Measurements from ENCODE around the gene GNAQ. TPM values are rescaled to one million over a fixed set of nuclear protein-coding genes. Genes with fewer than 3 reads are reported as not detected.

The GNAQ gene
- total and polyA plus RNA-seq, 2 experiments from 2014 or later = 21.1 to 43.1 TPM

DNA sequence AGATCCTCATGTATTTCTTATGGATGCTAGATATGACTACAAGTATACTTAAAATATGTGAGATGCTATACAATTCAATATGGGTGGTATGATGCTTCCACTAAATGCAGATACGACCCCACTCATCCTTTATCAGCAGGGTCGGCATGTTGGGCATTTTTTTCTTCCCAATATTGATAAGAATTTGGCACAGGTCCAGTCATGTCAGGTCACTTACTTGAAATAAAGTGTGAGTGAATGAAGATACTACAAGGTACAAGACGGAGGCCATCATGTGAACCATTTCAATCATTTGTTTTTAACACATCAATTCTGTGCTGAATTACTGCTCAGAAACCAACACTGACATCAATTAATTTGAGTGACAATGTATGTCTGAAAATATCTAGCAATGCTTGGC lies 236.6 kb downstream of the GNAQ start:
- Histone ChIP-seq H3K27me3 (ENCODE audit: insufficient read depth) (no peaks in the 10 kb centered on the region), H3K4me3 (no peak overlapping the region), H4K20me1 (replicated peaks; ENCODE audit: insufficient read depth) (no peaks in the 10 kb centered on the region), H3K4me1 (ENCODE audit: insufficient read depth) (no peaks in the 10 kb centered on the region), H2AFZ (no peak overlapping the region), H3K4me2 (no peak overlapping the region), H3K9me2 (ENCODE audit: insufficient read depth) (no peaks in the 10 kb centered on the region), H3F3A (replicated peaks; ENCODE audit: low read depth) (no peaks in the 10 kb centered on the region), H3K27ac (ENCODE audit: low read depth) (no peak overlapping the region), H3K79me2 (replicated peaks; ENCODE audit: insufficient read depth) (no peaks in the 10 kb centered on the region), H3K36me3 (ENCODE audit: insufficient read depth) (no peaks in the 10 kb centered on the region)
- ATAC-seq = no peak
- no peak for DNase-seq (ENCODE audit: low spot score)
- no peaks in the 10 kb centered on the region for H3K36me3 Mint-ChIP-seq (ENCODE audit: low read depth)
- peaks cover 10% of the 10 kb centered on the region; the same call in 2 of the 3 replicates for H3K4me1 Mint-ChIP-seq
- TF ChIP-seq, protein P1, sequence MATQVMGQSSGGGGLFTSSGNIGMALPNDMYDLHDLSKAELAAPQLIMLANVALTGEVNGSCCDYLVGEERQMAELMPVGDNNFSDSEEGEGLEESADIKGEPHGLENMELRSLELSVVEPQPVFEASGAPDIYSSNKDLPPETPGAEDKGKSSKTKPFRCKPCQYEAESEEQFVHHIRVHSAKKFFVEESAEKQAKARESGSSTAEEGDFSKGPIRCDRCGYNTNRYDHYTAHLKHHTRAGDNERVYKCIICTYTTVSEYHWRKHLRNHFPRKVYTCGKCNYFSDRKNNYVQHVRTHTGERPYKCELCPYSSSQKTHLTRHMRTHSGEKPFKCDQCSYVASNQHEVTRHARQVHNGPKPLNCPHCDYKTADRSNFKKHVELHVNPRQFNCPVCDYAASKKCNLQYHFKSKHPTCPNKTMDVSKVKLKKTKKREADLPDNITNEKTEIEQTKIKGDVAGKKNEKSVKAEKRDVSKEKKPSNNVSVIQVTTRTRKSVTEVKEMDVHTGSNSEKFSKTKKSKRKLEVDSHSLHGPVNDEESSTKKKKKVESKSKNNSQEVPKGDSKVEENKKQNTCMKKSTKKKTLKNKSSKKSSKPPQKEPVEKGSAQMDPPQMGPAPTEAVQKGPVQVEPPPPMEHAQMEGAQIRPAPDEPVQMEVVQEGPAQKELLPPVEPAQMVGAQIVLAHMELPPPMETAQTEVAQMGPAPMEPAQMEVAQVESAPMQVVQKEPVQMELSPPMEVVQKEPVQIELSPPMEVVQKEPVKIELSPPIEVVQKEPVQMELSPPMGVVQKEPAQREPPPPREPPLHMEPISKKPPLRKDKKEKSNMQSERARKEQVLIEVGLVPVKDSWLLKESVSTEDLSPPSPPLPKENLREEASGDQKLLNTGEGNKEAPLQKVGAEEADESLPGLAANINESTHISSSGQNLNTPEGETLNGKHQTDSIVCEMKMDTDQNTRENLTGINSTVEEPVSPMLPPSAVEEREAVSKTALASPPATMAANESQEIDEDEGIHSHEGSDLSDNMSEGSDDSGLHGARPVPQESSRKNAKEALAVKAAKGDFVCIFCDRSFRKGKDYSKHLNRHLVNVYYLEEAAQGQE (IDR thresholded peaks at IDR 0.05; ENCODE audit: unreplicated experiment) = no peak
- TF ChIP-seq EZH2 (IDR thresholded peaks at IDR 0.05; ENCODE audit: low read depth, unreplicated experiment) (no peak), JUNB (IDR thresholded peaks at IDR 0.05; ENCODE audit: unreplicated experiment) (no peak), CTCF (conservative IDR thresholded peaks at IDR 0.05; ENCODE audit: low read depth in 2 of 2) (no peak), CREB1 (CRISPR knock-in tag; IDR thresholded peaks at IDR 0.05; ENCODE audit: low read depth) (no peak)
- no peak overlapping the region for H3K27ac Mint-ChIP-seq
- H3K9me3 Mint-ChIP-seq = no peaks in the 10 kb centered on the region
- H3K27me3 Mint-ChIP-seq (ENCODE audit: insufficient read depth, low read depth, poor library complexity) = no peaks in the 10 kb centered on the region
- no peak overlapping the region for H3K4me3 Mint-ChIP-seq

- H3K4me1 Mint-ChIP-seq = peaks cover 13% of the 10 kb centered on the region; the same call in 2 of the 3 replicates
- H3K79me2 ChIP-seq (replicated peaks; ENCODE audit: insufficient read depth) = no peaks in the 10 kb centered on the region
- no peaks in the 10 kb centered on the region for H4K20me1 ChIP-seq (replicated peaks; ENCODE audit: insufficient read depth)
- DNase-seq (ENCODE audit: low spot score) = no peak
- no peaks in the 10 kb centered on the region for H3K9me3 Mint-ChIP-seq
- H3K4me1 ChIP-seq (ENCODE audit: insufficient read depth) = peaks cover 4% of the 10 kb centered on the region; the same call in 1 of the 2 replicates
- H3K4me3 Mint-ChIP-seq = no peak overlapping the region
- H3K27me3 Mint-ChIP-seq (ENCODE audit: insufficient read depth, low read depth, poor library complexity) = no peaks in the 10 kb centered on the region
- no peaks in the 10 kb centered on the region for H3K27me3 ChIP-seq (ENCODE audit: insufficient read depth)
- ATAC-seq = no peak
- no peaks in the 10 kb centered on the region for H3K36me3 ChIP-seq (ENCODE audit: insufficient read depth)
- no peaks in the 10 kb centered on the region for H3F3A ChIP-seq (replicated peaks; ENCODE audit: low read depth)
- no peak overlapping the region for H3K27ac Mint-ChIP-seq
- no peaks in the 10 kb centered on the region for H3K36me3 Mint-ChIP-seq (ENCODE audit: low read depth)
- H3K27ac ChIP-seq (ENCODE audit: low read depth) = no peak overlapping the region
- no peak overlapping the region for H3K4me2 ChIP-seq
- no peak overlapping the region for H3K4me3 ChIP-seq
- H2AFZ ChIP-seq = no peak overlapping the region
- no peaks in the 10 kb centered on the region for H3K9me2 ChIP-seq (ENCODE audit: insufficient read depth)
- no peak for TF ChIP-seq ZNF462 (CRISPR knock-in tag; IDR thresholded peaks at IDR 0.05)
- no peak for TF ChIP-seq ZNF114 (CRISPR knock-in tag; IDR thresholded peaks at IDR 0.05)
- no peak for TF ChIP-seq ZNF331 (CRISPR knock-in tag; IDR thresholded peaks at IDR 0.05; ENCODE audit: low read depth)
- no peak for TF ChIP-seq POLR2AphosphoS5 (IDR thresholded peaks at IDR 0.05; ENCODE audit: low read depth)
These were observed 237.8 kb downstream of the GNAQ start for GRCh38 chr9:77793849-77794248.
